GM21528 (cell line): Measurements from ENCODE around the gene TRPM4.
"Not testable (repeated sequence)": the region's sequence is repeated elsewhere in the genome, so short reads cannot be mapped to it uniquely, and the experiment has no call there.

Experiments
- ATAC-seq: cut with Tn5 transposase; IDR thresholded peaks from one replicate; pipeline ENCODE4 v1.9.1; 2021; ENCODE audit warnings: mild to moderate bottlenecking, moderate library complexity; ENCODE audit not compliant: unreplicated experiment, low FRiP score

Gene TRPM4

GRCh38 chr19:49223472-49223871, 65.9 kb downstream of the TRPM4 start:
- no peak for ATAC-seq

GRCh38 chr19:49224441-49224840, 66.8 kb downstream of the TRPM4 start:
- not testable (repeated sequence) for ATAC-seq

GRCh38 chr19:49224879-49225278, 67.3 kb downstream of the TRPM4 start:
- no peak for ATAC-seq

- no peak for ATAC-seq
Measured at GRCh38 chr19:49229416-49229815, 71.8 kb downstream of the TRPM4 start.

GRCh38 chr19:49231389-49231788, 73.8 kb downstream of the TRPM4 start:
- no peak for ATAC-seq

GRCh38 chr19:49231804-49232203, 74.2 kb downstream of the TRPM4 start:
- no peak for ATAC-seq

- ATAC-seq = no peak
Measured at GRCh38 chr19:49233163-49233562, 75.6 kb downstream of the TRPM4 start.

GRCh38 chr19:49241769-49242168, 84.2 kb downstream of the TRPM4 start:
- ATAC-seq = no peak

GRCh38 chr19:49243129-49243528, 85.5 kb downstream of the TRPM4 start:
- no peak for ATAC-seq

- ATAC-seq = no peak
Measured at GRCh38 chr19:49243726-49244125, 86.1 kb downstream of the TRPM4 start.

GRCh38 chr19:49244256-49244655, 86.7 kb downstream of the TRPM4 start:
- no peak for ATAC-seq

GRCh38 chr19:49247676-49248075, 90.1 kb downstream of the TRPM4 start:
- no peak for ATAC-seq

- no peak for ATAC-seq
Measured at GRCh38 chr19:49249933-49250332, 92.3 kb downstream of the TRPM4 start.

- ATAC-seq = no peak
Measured at GRCh38 chr19:49255674-49256073, 98.1 kb downstream of the TRPM4 start.

- no peak for ATAC-seq
Measured at GRCh38 chr19:49256691-49257090, 99.1 kb downstream of the TRPM4 start.
